GM19351 (cell line): ENCODE results near the gene ARSI.

Source experiments
- ATAC-seq: cut with Tn5 transposase; IDR thresholded peaks from one replicate; pipeline ENCODE4 v1.9.1; 2021; ENCODE audit warnings: mild to moderate bottlenecking, moderate library complexity; ENCODE audit not compliant: unreplicated experiment

ARSI gene

GRCh38 chr5:150309101-150309885 is 6.6 kb upstream of the ARSI start:
- no peak for ATAC-seq

GRCh38 chr5:150307617-150308426 is 5.1 kb upstream of the ARSI start:
- no peak for ATAC-seq

- no peak for ATAC-seq
Observed at GRCh38 chr5:150306775-150307174, 4.1 kb upstream of the ARSI start.

GRCh38 chr5:150305557-150305956 is 2.9 kb upstream of the ARSI start:
- no peak for ATAC-seq

- no peak for ATAC-seq
Observed at GRCh38 chr5:150305095-150305494, 2.4 kb upstream of the ARSI start.

- ATAC-seq = no peak
Observed at GRCh38 chr5:150304481-150305081, 1.9 kb upstream of the ARSI start.

- no peak for ATAC-seq
Observed at GRCh38 chr5:150303660-150304386, 1.1 kb upstream of the ARSI start.

GRCh38 chr5:150303070-150303615 is 438 bp upstream of the ARSI start:
- ATAC-seq = no peak

GRCh38 chr5:150301901-150302300 is 804 bp downstream of the ARSI start:
- no peak for ATAC-seq

- ATAC-seq = no peak
Observed at GRCh38 chr5:150301170-150301505, 1.6 kb downstream of the ARSI start.

GRCh38 chr5:150300496-150301169 is 2.1 kb downstream of the ARSI start:
- ATAC-seq = no peak

- no peak for ATAC-seq
Observed at GRCh38 chr5:150299571-150300327, 3.0 kb downstream of the ARSI start.

GRCh38 chr5:150298701-150299451 is 3.8 kb downstream of the ARSI start:
- no peak for ATAC-seq

GRCh38 chr5:150297934-150298595 is 4.6 kb downstream of the ARSI start:
- no peak for ATAC-seq

- no peak for ATAC-seq
Observed at GRCh38 chr5:150297236-150297890, 5.3 kb downstream of the ARSI start.

GRCh38 chr5:150296496-150296895 is 6.2 kb downstream of the ARSI start:
- ATAC-seq = no peak

GRCh38 chr5:150295741-150296486 is 6.8 kb downstream of the ARSI start:
- ATAC-seq = no peak
